HepG2 (cell line): ENCODE measurements around the gene ITGA7. TPM values are rescaled to one million over a fixed set of nuclear protein-coding genes. Genes with fewer than 3 reads are reported as not detected.

Experiments used
- HDAC6 ChIP-seq: fragments of 200-600 bp; sonication (generic); IDR thresholded peaks from 2 replicates; pipeline ENCODE4 v1.7.0; 2017; ENCODE audit warnings: mild to moderate bottlenecking, antibody characterized with exemption, low read length, low read depth
- KLF11 ChIP-seq: IDR thresholded peaks from 2 replicates; pipeline ENCODE4 v1.6.1; 2016; ENCODE audit warnings: missing compliant biosample characterization
- SKI ChIP-seq: fragments of 450-650 bp; IDR thresholded peaks from one replicate; pipeline ENCODE4 v1.6.1; 2018; ENCODE audit warnings: mild to moderate bottlenecking; ENCODE audit not compliant: partially characterized antibody
- THYN1 ChIP-seq: sonication (generic); formaldehyde crosslinking; IDR thresholded peaks from 2 replicates; pipeline ENCODE4 v1.8.1; 2023; ENCODE audit warnings: low read depth, mild to moderate bottlenecking, moderate library complexity, missing genetic modification reagents, borderline replicate concordance
- TOE1 ChIP-seq: sonication (generic); formaldehyde crosslinking; IDR thresholded peaks from 2 replicates; pipeline ENCODE4 v1.4.0; 2020; ENCODE audit warnings: mild to moderate bottlenecking, missing genetic modification reagents
- TSC22D2 ChIP-seq: sonication (generic); formaldehyde crosslinking; IDR thresholded peaks from 2 replicates; pipeline ENCODE4 v1.5.1; 2020; ENCODE audit warnings: missing genetic modification reagents, mild to moderate bottlenecking, borderline replicate concordance
- ZNF10 ChIP-seq: sonication (generic); formaldehyde crosslinking; IDR thresholded peaks from 2 replicates; pipeline ENCODE4 v1.4.0; 2020; ENCODE audit warnings: mild to moderate bottlenecking, low read depth, missing genetic modification reagents, borderline replicate concordance
- ZNF138 ChIP-seq: sonication (generic); formaldehyde crosslinking; IDR thresholded peaks from 2 replicates; pipeline ENCODE4 v1.5.0; 2020; ENCODE audit warnings: mild to moderate bottlenecking, low read depth, missing genetic modification reagents
- ZSCAN22 ChIP-seq: sonication (generic); formaldehyde crosslinking; IDR thresholded peaks from 2 replicates; pipeline ENCODE4 v1.4.0; 2020; ENCODE audit warnings: mild to moderate bottlenecking, missing genetic modification reagents
- polyA plus RNA-seq, 8 experiments: library from polyadenylated mRNA; depleted of rRNA in 3 of 8; stranded (reverse) in 7 of 8; unstranded in 1 of 8; fragments of >200 nt; fragmentation: Illumina TruSeq in 4 of 8; extraction: Trizol in 4 of 8; gene quantifications; 2 replicates each; pipeline versions ENCODE4 v1.2.1 to v1.2.3, GENCODE V29; 2011 to 2016; ENCODE audit warnings: low read depth in 4 of 8, missing spikeins in 1 of 8, mixed read lengths in 1 of 8; ENCODE audit not compliant: insufficient read depth in 1 of 8
- total RNA-seq, 5 experiments: library from RNA; depleted of rRNA; stranded (reverse); fragments of >200 nt; fragmentation: Illumina TruSeq; extraction: Trizol; gene quantifications; 2 replicates each; pipeline ENCODE4 v1.2.3, GENCODE V29; 2016; ENCODE audit warnings: low read depth in 1 of 5
- TF ChIP-seq, protein P1 (sequence below): sonication (generic); formaldehyde crosslinking; IDR thresholded peaks from 2 replicates; pipeline ENCODE4 v1.4.0; 2020; ENCODE audit warnings: missing genetic modification reagents
- TF ChIP-seq, protein P2 (sequence below): sonication (generic); formaldehyde crosslinking; IDR thresholded peaks from 2 replicates; pipeline ENCODE4 v1.4.0; 2020; ENCODE audit warnings: missing genetic modification reagents
- TF ChIP-seq, protein P3 (sequence below), 2 experiments: sonication (generic) in 1 of 2; formaldehyde crosslinking in 1 of 2; IDR thresholded peaks; 2 replicates each; pipeline versions ENCODE4 v1.4.0 to v1.6.1; 2016 to 2020; ENCODE audit warnings: borderline replicate concordance in 1 of 2, low read depth in 1 of 2, mild to moderate bottlenecking in 1 of 2, missing genetic modification reagents in 1 of 2
- TF ChIP-seq, protein P4 (sequence below): sonication (generic); formaldehyde crosslinking; IDR thresholded peaks from 2 replicates; pipeline ENCODE4 v1.8.1; 2023; ENCODE audit warnings: mild to moderate bottlenecking, missing genetic modification reagents
- TF ChIP-seq, protein P5 (sequence below): sonication (generic); formaldehyde crosslinking; IDR thresholded peaks from 2 replicates; pipeline ENCODE4 v1.4.0; 2020; ENCODE audit warnings: missing genetic modification reagents

The ITGA7 gene
- total and polyA plus RNA-seq, 2 of the 13 experiments (the other 11 are each of a cell fraction or from before 2014, with no cell fraction given), result 0.65 to 0.75 TPM

DNA sequence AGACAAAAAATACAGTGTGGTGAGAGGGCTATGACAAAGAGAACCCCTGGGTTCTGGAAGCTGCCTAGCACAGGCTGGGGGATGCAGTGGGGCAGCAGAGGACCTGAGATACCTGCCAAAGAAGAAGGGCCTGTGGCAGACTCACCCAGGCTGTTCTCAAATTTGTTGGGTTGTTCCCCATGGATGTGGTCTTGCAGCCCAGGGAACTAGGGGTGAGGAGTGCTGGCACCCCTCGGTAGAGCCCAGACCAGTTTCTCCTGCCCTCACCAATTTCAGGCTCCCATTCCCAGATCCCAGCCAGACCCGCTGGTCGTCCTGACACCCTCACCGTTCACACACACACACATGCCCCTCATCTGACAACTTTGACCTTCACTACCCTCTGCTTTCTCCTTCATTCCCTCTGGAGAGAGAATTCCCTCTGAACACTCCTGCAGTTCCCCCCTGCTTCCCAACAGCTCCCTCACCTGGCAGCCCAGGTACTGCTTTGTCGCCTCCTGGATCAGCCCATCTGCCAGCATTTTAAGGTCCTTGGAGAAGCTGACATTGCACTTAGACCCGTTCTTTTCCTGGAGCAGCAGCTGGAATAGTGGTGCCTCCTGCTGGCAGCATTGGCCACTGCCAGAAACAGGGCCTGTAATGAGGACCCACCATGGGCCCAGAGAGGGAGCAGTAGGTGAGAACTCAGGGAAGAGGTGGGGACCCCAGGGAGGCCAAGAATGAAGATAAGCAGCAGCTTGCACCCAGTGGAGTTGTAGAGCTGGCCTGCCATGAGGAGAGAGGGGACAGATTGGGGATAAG lies 29.3 kb upstream of the ITGA7 start (continued):
- TF ChIP-seq, protein P1, sequence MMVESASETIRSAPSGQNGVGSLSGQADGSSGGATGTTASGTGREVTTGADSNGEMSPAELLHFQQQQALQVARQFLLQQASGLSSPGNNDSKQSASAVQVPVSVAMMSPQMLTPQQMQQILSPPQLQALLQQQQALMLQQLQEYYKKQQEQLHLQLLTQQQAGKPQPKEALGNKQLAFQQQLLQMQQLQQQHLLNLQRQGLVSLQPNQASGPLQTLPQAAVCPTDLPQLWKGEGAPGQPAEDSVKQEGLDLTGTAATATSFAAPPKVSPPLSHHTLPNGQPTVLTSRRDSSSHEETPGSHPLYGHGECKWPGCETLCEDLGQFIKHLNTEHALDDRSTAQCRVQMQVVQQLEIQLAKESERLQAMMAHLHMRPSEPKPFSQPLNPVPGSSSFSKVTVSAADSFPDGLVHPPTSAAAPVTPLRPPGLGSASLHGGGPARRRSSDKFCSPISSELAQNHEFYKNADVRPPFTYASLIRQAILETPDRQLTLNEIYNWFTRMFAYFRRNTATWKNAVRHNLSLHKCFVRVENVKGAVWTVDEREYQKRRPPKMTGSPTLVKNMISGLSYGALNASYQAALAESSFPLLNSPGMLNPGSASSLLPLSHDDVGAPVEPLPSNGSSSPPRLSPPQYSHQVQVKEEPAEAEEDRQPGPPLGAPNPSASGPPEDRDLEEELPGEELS (CRISPR knock-in tag), result no peak
- TF ChIP-seq KLF11 (CRISPR knock-in tag) (no peak), ZSCAN22 (CRISPR knock-in tag) (no peak), THYN1 (CRISPR knock-in tag) (no peak), TOE1 (CRISPR knock-in tag) (no peak), SKI (no peak), TSC22D2 (no peak), ZNF10 (CRISPR knock-in tag) (no peak), ZNF138 (CRISPR knock-in tag) (no peak), HDAC6 (no peak)
- TF ChIP-seq, protein P2, sequence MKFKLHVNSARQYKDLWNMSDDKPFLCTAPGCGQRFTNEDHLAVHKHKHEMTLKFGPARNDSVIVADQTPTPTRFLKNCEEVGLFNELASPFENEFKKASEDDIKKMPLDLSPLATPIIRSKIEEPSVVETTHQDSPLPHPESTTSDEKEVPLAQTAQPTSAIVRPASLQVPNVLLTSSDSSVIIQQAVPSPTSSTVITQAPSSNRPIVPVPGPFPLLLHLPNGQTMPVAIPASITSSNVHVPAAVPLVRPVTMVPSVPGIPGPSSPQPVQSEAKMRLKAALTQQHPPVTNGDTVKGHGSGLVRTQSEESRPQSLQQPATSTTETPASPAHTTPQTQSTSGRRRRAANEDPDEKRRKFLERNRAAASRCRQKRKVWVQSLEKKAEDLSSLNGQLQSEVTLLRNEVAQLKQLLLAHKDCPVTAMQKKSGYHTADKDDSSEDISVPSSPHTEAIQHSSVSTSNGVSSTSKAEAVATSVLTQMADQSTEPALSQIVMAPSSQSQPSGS (CRISPR knock-in tag), result 0 out of 2 replicates have a peak, but pooled peaks have one; percentile 37
- TF ChIP-seq, protein P3, sequence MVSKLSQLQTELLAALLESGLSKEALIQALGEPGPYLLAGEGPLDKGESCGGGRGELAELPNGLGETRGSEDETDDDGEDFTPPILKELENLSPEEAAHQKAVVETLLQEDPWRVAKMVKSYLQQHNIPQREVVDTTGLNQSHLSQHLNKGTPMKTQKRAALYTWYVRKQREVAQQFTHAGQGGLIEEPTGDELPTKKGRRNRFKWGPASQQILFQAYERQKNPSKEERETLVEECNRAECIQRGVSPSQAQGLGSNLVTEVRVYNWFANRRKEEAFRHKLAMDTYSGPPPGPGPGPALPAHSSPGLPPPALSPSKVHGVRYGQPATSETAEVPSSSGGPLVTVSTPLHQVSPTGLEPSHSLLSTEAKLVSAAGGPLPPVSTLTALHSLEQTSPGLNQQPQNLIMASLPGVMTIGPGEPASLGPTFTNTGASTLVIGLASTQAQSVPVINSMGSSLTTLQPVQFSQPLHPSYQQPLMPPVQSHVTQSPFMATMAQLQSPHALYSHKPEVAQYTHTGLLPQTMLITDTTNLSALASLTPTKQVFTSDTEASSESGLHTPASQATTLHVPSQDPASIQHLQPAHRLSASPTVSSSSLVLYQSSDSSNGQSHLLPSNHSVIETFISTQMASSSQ (IDR thresholded peaks at IDR 0.05; ENCODE audit: low read depth), result no peak
- TF ChIP-seq, protein P3 (CRISPR knock-in tag; IDR thresholded peaks at IDR 0.05; ENCODE audit: borderline replicate concordance), result no peak
- TF ChIP-seq, protein P4, sequence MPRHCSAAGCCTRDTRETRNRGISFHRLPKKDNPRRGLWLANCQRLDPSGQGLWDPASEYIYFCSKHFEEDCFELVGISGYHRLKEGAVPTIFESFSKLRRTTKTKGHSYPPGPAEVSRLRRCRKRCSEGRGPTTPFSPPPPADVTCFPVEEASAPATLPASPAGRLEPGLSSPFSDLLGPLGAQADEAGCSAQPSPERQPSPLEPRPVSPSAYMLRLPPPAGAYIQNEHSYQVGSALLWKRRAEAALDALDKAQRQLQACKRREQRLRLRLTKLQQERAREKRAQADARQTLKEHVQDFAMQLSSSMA (CRISPR knock-in tag), result no peak
- TF ChIP-seq, protein P5, sequence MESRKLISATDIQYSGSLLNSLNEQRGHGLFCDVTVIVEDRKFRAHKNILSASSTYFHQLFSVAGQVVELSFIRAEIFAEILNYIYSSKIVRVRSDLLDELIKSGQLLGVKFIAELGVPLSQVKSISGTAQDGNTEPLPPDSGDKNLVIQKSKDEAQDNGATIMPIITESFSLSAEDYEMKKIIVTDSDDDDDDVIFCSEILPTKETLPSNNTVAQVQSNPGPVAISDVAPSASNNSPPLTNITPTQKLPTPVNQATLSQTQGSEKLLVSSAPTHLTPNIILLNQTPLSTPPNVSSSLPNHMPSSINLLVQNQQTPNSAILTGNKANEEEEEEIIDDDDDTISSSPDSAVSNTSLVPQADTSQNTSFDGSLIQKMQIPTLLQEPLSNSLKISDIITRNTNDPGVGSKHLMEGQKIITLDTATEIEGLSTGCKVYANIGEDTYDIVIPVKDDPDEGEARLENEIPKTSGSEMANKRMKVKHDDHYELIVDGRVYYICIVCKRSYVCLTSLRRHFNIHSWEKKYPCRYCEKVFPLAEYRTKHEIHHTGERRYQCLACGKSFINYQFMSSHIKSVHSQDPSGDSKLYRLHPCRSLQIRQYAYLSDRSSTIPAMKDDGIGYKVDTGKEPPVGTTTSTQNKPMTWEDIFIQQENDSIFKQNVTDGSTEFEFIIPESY, result no peak; the same call in 1 of the 2 replicates
